Muscle layer of duodenum (tissue), 2 donors: Measurements from ENCODE around the gene HERC3.
A peak's percentile ranks its signal among the peaks of the same experiment; 100 is the strongest.

Experiments used
- H3K27ac ChIP-seq: one replicate; pipeline ENCODE4 v1.7.0; 2013; ENCODE audit warnings: mild to moderate bottlenecking, low read length
- H3K27me3 ChIP-seq: one replicate; pipeline ENCODE4 v1.7.0; 2013; ENCODE audit warnings: low read depth, mild to moderate bottlenecking, control low read depth, low read length
- H3K36me3 ChIP-seq, 2 donors: one replicate each; pipeline ENCODE4 v1.7.0; 2013; ENCODE audit warnings: low read length in 2 of 2, control low read depth in 1 of 2, mild to moderate bottlenecking in 1 of 2; ENCODE audit not compliant: insufficient read depth in 2 of 2, control insufficient read depth in 1 of 2
- H3K4me1 ChIP-seq, 2 donors: one replicate each; pipeline ENCODE4 v1.7.0; 2013; ENCODE audit warnings: low read length in 2 of 2, mild to moderate bottlenecking in 2 of 2, control low read depth in 1 of 2, moderate library complexity in 1 of 2; ENCODE audit not compliant: insufficient read depth in 2 of 2, control insufficient read depth in 1 of 2
- H3K4me3 ChIP-seq, 2 donors: one replicate each; pipeline ENCODE4 v1.7.0; 2013; ENCODE audit warnings: low read length in 2 of 2, low read depth in 1 of 2, mild to moderate bottlenecking in 1 of 2
- H3K9me3 ChIP-seq, 2 donors: one replicate each; pipeline ENCODE4 v1.7.0; 2013; ENCODE audit warnings: low read length in 2 of 2, control low read depth in 1 of 2, mild to moderate bottlenecking in 1 of 2; ENCODE audit not compliant: control insufficient read depth in 1 of 2
- donor health status: healthy.

HERC3 gene

GRCh38 chr4:88661739-88662138 lies 69.5 kb downstream of the HERC3 start:
- Histone ChIP-seq H3K9me3 (no peaks in the 10 kb centered on the region), H3K4me1 (peaks cover 5 to 10% of the 10 kb centered on the region in 2 donors), H3K27me3 (no peaks in the 10 kb centered on the region), H3K27ac (no peak overlapping the region), H3K4me3 (no peak overlapping the region), H3K36me3 (peaks cover 8 to 31% of the 10 kb centered on the region in 2 donors)

- Histone ChIP-seq H3K4me3 (no peak overlapping the region), H3K9me3 (no peaks in the 10 kb centered on the region), H3K36me3 (peaks cover 31 to 34% of the 10 kb centered on the region in 2 donors), H3K27ac (no peak overlapping the region), H3K4me1 (no peaks in the 10 kb centered on the region), H3K27me3 (no peaks in the 10 kb centered on the region)
Measured at GRCh38 chr4:88672987-88673386, 80.7 kb downstream of the HERC3 start.

DNA sequence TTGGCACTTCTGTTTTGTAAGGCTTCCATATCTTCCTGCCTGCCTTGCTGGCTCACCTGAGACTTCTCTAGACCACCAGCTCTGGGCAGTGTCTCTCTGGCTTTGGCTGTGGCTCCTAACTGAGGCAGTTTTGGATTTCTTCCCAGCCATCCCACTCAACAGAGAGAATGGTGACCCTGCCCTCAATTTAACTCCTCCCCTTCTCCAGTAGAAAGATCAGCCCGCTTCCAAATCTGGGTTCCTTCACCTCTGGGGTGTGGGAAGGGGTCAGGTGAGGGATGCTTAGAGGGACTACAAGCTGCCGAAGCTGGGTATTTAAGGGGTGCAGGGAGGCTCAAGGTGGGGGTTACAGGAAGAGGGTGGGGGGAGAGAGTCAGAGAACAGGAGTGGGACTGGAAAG lies 81.6 kb downstream of the HERC3 start:
- H3K4me1 ChIP-seq, result no peaks in the 10 kb centered on the region
- H3K9me3 ChIP-seq, result no peaks in the 10 kb centered on the region
- H3K27me3 ChIP-seq, result no peaks in the 10 kb centered on the region
- no peak overlapping the region for H3K4me3 ChIP-seq
- H3K27ac ChIP-seq, result no peak overlapping the region
- peaks cover 33 to 35% of the 10 kb centered on the region in 2 donors for H3K36me3 ChIP-seq

DNA sequence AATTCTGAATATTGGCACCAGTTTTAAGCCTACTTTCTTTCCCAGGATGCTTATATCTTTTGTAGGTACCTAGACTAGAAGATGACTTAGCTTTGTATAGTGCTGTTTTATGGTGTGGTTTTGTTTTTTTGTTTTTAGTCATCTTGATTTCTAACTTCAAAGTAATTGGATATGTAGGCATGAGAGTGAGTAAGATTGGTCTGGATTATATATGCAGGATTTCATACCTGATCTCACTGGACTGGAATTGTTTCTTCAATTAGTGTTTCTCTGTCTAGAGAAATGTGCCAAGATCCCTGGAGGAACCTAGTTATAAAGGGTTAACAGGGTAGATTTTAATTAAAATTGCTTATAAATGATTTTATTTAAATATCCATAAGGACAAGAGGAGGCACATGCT lies 82.3 kb downstream of the HERC3 start:
- Histone ChIP-seq H3K4me1 (no peaks in the 10 kb centered on the region), H3K9me3 (no peaks in the 10 kb centered on the region), H3K27me3 (no peaks in the 10 kb centered on the region), H3K27ac (no peak overlapping the region), H3K36me3 (peaks cover 34 to 42% of the 10 kb centered on the region in 2 donors), H3K4me3 (no peak overlapping the region)

GRCh38 chr4:88674979-88675378 lies 82.7 kb downstream of the HERC3 start:
- Histone ChIP-seq H3K36me3 (peaks cover 30 to 44% of the 10 kb centered on the region in 2 donors), H3K4me1 (no peaks in the 10 kb centered on the region), H3K9me3 (no peaks in the 10 kb centered on the region), H3K27me3 (no peaks in the 10 kb centered on the region), H3K4me3 (no peak overlapping the region), H3K27ac (no peak overlapping the region)

DNA sequence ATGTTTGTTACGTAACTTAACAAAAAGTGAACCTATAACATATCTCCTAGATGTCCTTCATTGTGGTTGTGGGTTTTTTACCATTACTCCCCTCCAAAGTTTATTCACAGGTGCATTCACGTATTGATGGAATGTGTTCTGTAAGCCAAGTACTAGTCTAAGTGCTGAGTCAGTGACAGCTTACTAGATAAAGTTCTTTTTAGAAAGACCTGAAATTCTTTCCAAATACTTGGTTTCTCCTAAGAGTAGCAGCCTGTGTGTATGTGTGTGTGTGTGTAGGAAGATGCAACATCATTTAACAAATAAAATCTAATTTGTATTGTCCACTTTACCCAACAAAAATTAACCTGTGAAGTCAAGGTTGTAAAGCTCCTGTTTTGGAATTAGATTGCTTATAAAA lies 83.3 kb downstream of the HERC3 start:
- H3K27ac ChIP-seq, result no peak overlapping the region
- no peaks in the 10 kb centered on the region for H3K27me3 ChIP-seq
- H3K36me3 ChIP-seq, result peaks cover 25 to 44% of the 10 kb centered on the region in 2 donors
- no peaks in the 10 kb centered on the region for H3K9me3 ChIP-seq
- no peaks in the 10 kb centered on the region for H3K4me1 ChIP-seq
- H3K4me3 ChIP-seq, result no peak overlapping the region

GRCh38 chr4:88681209-88681608 lies 88.9 kb downstream of the HERC3 start:
- H3K27ac ChIP-seq, result no peak overlapping the region
- no peaks in the 10 kb centered on the region for H3K4me1 ChIP-seq
- no peaks in the 10 kb centered on the region for H3K9me3 ChIP-seq
- no peak overlapping the region for H3K4me3 ChIP-seq
- no peaks in the 10 kb centered on the region for H3K27me3 ChIP-seq
- H3K36me3 ChIP-seq, result peaks cover 30 to 61% of the 10 kb centered on the region in 2 donors

DNA sequence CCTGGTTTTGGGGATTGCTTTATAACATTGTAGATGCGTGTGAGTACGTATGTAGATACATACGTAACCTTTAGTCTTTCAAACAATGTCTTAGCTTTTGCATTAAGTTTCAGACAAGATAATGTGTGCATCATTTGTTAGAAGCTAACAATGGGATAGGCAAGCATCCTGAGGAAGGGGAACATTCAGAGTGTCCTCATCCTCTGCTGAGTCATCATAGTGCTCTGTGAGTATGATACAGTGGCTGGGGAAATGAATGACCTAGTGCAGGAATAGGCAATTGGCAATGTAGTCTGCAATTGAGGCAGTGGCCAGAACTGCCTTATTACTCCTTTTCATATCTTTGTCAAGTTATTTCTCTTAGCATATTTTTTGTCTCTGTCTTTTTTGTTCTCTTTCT lies 98.1 kb downstream of the HERC3 start:
- Histone ChIP-seq H3K9me3 (no peaks in the 10 kb centered on the region), H3K4me1 (no peaks in the 10 kb centered on the region), H3K4me3 (no peak overlapping the region), H3K27ac (no peak overlapping the region), H3K27me3 (no peaks in the 10 kb centered on the region), H3K36me3 (peaks cover 28 to 44% of the 10 kb centered on the region in 2 donors)

DNA sequence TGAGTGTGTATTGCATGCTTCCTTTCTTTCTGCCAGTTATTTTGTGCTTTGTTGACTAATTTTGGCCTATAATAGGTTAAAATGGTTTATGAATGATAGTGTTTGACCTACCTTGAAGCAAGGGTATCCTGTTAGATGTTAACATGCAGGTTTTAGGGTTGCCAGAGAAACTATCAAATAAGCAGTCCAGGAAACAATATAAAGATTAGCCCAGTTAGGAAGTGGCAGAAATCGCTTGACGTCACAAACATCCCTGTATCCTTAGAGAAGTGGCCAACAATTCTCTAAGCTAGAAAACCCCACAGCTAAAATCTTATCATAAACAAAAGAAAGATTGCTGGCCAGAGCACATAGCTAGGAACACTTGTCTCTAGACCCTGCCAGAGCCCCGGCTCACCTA lies 101.5 kb downstream of the HERC3 start:
- no peaks in the 10 kb centered on the region for H3K9me3 ChIP-seq
- H3K27me3 ChIP-seq, result no peaks in the 10 kb centered on the region
- no peak overlapping the region for H3K27ac ChIP-seq
- H3K4me1 ChIP-seq, result peaks cover 0 to 4% of the 10 kb centered on the region in 2 donors
- no peak overlapping the region for H3K4me3 ChIP-seq
- H3K36me3 ChIP-seq, result peaks cover 18 to 25% of the 10 kb centered on the region in 2 donors

DNA sequence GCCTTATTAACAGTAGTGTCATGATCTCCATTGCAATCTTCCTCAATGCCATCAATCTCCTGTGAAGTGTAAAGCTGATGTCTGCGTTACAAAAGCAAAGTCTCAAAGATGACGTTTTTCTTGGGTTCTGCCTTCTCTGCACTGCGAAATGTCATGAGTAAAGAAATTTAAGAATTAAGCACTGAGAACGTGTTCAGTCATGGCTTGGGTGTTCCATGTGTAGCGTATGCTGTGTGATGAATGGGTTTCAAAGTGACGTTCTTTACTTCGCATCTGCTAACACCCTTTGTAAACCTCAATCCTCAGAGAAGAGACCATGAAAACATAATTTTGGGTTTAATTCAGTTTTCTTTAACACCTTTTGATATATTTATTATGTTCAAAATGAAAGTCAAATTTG lies 104.3 kb downstream of the HERC3 start:
- H3K4me1 ChIP-seq, result peaks cover 0 to 4% of the 10 kb centered on the region in 2 donors
- H3K36me3 ChIP-seq, result peaks cover 6 to 11% of the 10 kb centered on the region in 2 donors
- peak overlapping the region; percentile 67 for H3K27ac ChIP-seq
- H3K9me3 ChIP-seq, result no peaks in the 10 kb centered on the region
- H3K27me3 ChIP-seq, result no peaks in the 10 kb centered on the region
- peak overlapping the region; percentile 68 to 76 for H3K4me3 ChIP-seq

DNA sequence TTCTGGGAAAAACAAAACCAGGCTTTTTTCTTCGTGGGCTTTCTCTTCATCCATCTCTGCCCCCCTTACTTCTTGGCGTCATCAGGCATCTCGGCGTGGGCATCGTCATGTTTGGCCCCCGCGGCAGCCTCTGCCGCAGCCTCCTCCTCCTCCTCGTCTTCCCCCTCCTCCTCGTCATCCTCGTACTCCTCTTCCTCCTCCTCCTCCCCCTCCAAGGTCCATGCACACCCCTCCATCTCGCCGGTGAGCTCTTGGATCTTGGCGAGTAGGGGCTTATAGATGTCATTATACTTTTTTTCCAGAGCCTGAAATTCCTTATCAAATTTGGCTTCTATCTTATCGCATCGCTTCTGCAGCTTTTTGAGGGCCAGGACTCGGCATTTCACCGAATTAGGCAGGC lies 104.9 kb downstream of the HERC3 start:
- peaks cover 3 to 11% of the 10 kb centered on the region in 2 donors for H3K36me3 ChIP-seq
- H3K4me1 ChIP-seq, result peaks cover 0 to 4% of the 10 kb centered on the region in 2 donors
- no peaks in the 10 kb centered on the region for H3K27me3 ChIP-seq
- H3K4me3 ChIP-seq, result peak overlapping the region; percentile 68 to 76
- peak overlapping the region; percentile 67 for H3K27ac ChIP-seq
- no peaks in the 10 kb centered on the region for H3K9me3 ChIP-seq

DNA sequence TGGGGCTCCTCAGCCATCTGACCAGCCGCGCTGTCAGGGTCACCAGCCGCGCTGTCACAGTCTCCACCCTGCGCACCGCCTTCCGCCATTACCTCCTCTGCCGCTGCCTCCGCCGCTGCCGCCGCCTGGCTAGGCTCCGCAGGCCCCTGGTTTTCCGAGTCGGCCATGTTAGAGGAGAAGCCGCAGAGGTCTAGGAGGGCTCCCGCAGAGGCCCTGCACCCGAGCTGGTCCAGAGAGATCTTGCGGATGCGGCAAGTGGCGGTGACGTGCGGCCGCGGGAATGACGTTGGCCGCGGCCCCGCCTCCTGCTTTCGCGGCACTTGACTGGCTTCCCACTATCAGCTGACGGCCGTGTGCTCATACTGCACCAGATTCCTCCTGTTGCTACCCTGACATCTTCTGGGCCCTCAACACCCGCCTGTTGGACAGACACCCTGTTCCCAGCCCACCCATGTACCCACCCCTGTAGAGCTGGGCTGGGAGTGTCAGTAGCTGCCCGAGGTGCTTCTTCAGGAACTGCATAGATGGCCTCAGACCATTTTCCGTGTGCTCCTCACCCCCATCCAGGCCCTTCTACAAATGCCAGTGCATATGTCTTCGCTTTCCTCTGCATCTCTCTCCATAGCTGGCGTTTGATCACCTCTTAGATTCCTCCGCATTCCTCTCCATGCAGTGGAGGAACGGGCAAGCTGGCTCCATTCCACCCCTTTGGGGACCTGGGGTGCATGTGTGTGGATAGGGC lies 105.5 kb downstream of the HERC3 start, which contains the start of gene NAP1L5:
Gene NAP1L5 (minus strand): TSS at position 242 of the 742 bp plus-strand sequence. CDS start 75 bp downstream, at position 167.
- peaks cover 0 to 12% of the 10 kb centered on the region in 2 donors for H3K36me3 ChIP-seq
- H3K4me3 ChIP-seq, result peak within 1 kb of the TSS; percentile 68 to 76
- H3K4me1 ChIP-seq, result peaks cover 0 to 4% of the 10 kb centered on the region in 2 donors
- no peaks in the 10 kb centered on the region for H3K9me3 ChIP-seq
- H3K27ac ChIP-seq, result peak within 1 kb of the TSS; percentile 67
- H3K27me3 ChIP-seq, result no peaks in the 10 kb centered on the region
